Breast epithelium (tissue), 3 donors: ENCODE results near the gene CDK6.

ENCODE experiments used
- POLR2A ChIP-seq: fragments of 450-650 bp; IDR thresholded peaks from one replicate; pipeline ENCODE4 v1.6.1; 2016; ENCODE audit warnings: antibody characterized with exemption, mild to moderate bottlenecking, moderate library complexity
- POLR2AphosphoS5 ChIP-seq, 3 donors: sonication (generic); formaldehyde crosslinking; IDR thresholded peaks; one replicate each; pipeline ENCODE4 v1.6.1; 2017; ENCODE audit warnings: antibody characterized with exemption in 3 of 3
- TF ChIP-seq, protein P1 (sequence below), 3 donors: fragments of 450-650 bp; IDR thresholded peaks; one replicate each; pipeline ENCODE4 v1.5.1; 2016 to 2017; ENCODE audit warnings: antibody characterized with exemption in 3 of 3, mild to moderate bottlenecking in 3 of 3, moderate library complexity in 3 of 3

- TF ChIP-seq, protein P1, sequence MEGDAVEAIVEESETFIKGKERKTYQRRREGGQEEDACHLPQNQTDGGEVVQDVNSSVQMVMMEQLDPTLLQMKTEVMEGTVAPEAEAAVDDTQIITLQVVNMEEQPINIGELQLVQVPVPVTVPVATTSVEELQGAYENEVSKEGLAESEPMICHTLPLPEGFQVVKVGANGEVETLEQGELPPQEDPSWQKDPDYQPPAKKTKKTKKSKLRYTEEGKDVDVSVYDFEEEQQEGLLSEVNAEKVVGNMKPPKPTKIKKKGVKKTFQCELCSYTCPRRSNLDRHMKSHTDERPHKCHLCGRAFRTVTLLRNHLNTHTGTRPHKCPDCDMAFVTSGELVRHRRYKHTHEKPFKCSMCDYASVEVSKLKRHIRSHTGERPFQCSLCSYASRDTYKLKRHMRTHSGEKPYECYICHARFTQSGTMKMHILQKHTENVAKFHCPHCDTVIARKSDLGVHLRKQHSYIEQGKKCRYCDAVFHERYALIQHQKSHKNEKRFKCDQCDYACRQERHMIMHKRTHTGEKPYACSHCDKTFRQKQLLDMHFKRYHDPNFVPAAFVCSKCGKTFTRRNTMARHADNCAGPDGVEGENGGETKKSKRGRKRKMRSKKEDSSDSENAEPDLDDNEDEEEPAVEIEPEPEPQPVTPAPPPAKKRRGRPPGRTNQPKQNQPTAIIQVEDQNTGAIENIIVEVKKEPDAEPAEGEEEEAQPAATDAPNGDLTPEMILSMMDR (IDR thresholded peaks at IDR 0.05) = no peak
- no peak for TF ChIP-seq POLR2A
- no peak for TF ChIP-seq POLR2AphosphoS5 (IDR thresholded peaks at IDR 0.05)
These were observed 118.8 kb downstream of the CDK6 start for GRCh38 chr7:92717623-92717992.
